Right lobe of liver (tissue), 6 donors: ENCODE measurements around the gene FOXA2. TPM values are rescaled to one million over a fixed set of nuclear protein-coding genes. Genes with fewer than 3 reads are reported as not detected.
A peak's percentile ranks its signal among the peaks of the same experiment; 100 is the strongest.

Experiments
- ATAC-seq, 4 donors: fragments of 200-7000 bp; cut with Tn5 transposase; one replicate each; pipeline ENCODE4 v1.9.1; 2020; ENCODE audit warnings: mild to moderate bottlenecking in 4 of 4, moderate library complexity in 4 of 4
- DNase-seq, 3 donors: peaks; one replicate each; pipeline ENCODE4 v3.0.0-alpha.2; 2020
- H3K27ac ChIP-seq, 3 donors: fragments of 200-600 bp; one replicate each; pipeline ENCODE4 v1.8.0; 2022
- H3K27me3 ChIP-seq, 2 donors: fragments of 200-600 bp; one replicate each; pipeline ENCODE4 v1.8.0; 2022
- H3K36me3 ChIP-seq, 4 donors: fragments of 200-600 bp; sonication (generic) in 1 of 4; one replicate each; pipeline versions ENCODE4 v1.5.1 to v1.8.0; 2017 to 2022; ENCODE audit warnings: control low read depth in 1 of 4
- H3K4me1 ChIP-seq, 4 donors: fragments of 200-600 bp; sonication (generic) in 1 of 4; one replicate each; pipeline versions ENCODE4 v1.5.1 to v1.8.0; 2017 to 2022; ENCODE audit warnings: control low read depth in 1 of 4
- H3K4me3 ChIP-seq, 3 donors: fragments of 200-600 bp; one replicate each; pipeline ENCODE4 v1.8.0; 2022
- H3K9me3 ChIP-seq, 4 donors: fragments of 200-600 bp; sonication (generic) in 1 of 4; one replicate each; pipeline versions ENCODE4 v1.5.1 to v1.8.0; 2017 to 2022; ENCODE audit warnings: control low read depth in 1 of 4
- POLR2A ChIP-seq: fragments of 450-650 bp; IDR thresholded peaks from one replicate; pipeline ENCODE4 v1.6.1; 2017; ENCODE audit warnings: antibody characterized with exemption, mild to moderate bottlenecking
- WGBS: methylation state at CpG from one replicate; pipeline ENCODE4 v1.1.6; 2018; ENCODE audit warnings: low coverage, low lambda C conversion rate; ENCODE audit not compliant: insufficient coverage; ENCODE audit errors: missing lambda C conversion rate; 5-methylcytosine and 5-hydroxymethylcytosine counted together
- intact Hi-C, 2 donors: fragments of 100-400 bp; cut with DNase I; formaldehyde crosslinking; loops; one replicate each; pipeline versions ENCODE4 v1.11.2 to v1.14.1; 2022
- total RNA-seq, 6 experiments: library from RNA; depleted of rRNA in 2 of 6; stranded (reverse); fragments of >200 nt in 2 of 6; fragmentation: NEBNext Ultra II Directional in 3 of 6; extraction: Animal tissue kit (Norgen Biotek cat#: 25700) in 3 of 6; gene quantifications; one replicate each; pipeline versions ENCODE4 v1.1.0 to v1.2.4, GENCODE V29; 2016 to 2023
- TF ChIP-seq, protein P1 (sequence below), 4 donors: fragments of 200-600 bp in 3 of 4; fragments of 450-650 bp in 1 of 4; IDR thresholded peaks; one replicate each; pipeline versions ENCODE4 v1.5.1 to v1.8.0; 2016 to 2022; ENCODE audit warnings: antibody characterized with exemption in 4 of 4, mild to moderate bottlenecking in 2 of 4
- donor health status: DM: no; HTN: yes; CAD: no.
- donor health status: DM: no; HTN: no; CAD: no.
- donor health status: DM: no; HTN: no; CAD: no.
- donor health status: DM: no; HTN: yes; CAD: no.
- donor health status: DM: no; HTN: yes; CAD: no.

The FOXA2 gene
- total RNA-seq, 6 experiments from 2014 or later: 11.8 to 28.7 (median 21.2) TPM

DNA sequence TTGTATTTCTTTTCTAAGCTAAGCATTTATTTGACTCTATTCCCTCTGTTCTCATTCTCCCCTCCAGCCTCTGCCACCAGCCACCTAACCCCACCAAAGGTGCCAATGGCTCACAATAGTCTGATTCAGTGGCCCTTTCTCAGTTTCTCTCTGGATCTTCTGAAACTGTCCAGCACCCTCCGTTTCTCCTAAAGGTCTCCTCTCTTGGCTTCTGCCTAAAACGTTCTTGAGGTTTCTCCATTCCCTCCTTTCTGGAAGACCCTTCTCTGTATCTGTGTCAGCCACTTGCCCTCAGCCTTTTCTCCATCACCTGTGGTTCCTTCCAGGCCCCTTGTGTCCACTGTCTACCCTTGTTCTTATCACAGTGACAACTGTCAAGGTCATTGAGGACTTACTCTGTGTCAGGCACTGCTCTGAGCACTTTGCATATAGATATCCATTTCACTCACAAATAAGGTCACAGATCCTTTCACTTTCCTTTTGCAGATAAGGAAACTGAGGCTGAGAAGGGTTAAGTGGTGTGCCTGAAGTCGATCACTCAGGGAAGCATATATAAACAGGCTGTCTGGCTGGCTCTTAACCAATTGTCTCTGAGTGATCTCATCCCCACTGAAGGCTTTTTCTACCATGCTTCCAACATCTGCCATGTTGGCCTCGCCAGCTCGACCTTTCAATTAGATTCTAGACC, 48.1 kb downstream of the FOXA2 start:
- H3K4me1 ChIP-seq: no peaks in the 10 kb centered on the region
- DNase-seq: no peak
- 82% methylated on average over 5 of the region's 5 CpGs for WGBS
- intact Hi-C loops: no loop called here
- no peak overlapping the region for H3K27ac ChIP-seq
- no peak for ATAC-seq
- TF ChIP-seq POLR2A: no peak
- TF ChIP-seq, protein P1, sequence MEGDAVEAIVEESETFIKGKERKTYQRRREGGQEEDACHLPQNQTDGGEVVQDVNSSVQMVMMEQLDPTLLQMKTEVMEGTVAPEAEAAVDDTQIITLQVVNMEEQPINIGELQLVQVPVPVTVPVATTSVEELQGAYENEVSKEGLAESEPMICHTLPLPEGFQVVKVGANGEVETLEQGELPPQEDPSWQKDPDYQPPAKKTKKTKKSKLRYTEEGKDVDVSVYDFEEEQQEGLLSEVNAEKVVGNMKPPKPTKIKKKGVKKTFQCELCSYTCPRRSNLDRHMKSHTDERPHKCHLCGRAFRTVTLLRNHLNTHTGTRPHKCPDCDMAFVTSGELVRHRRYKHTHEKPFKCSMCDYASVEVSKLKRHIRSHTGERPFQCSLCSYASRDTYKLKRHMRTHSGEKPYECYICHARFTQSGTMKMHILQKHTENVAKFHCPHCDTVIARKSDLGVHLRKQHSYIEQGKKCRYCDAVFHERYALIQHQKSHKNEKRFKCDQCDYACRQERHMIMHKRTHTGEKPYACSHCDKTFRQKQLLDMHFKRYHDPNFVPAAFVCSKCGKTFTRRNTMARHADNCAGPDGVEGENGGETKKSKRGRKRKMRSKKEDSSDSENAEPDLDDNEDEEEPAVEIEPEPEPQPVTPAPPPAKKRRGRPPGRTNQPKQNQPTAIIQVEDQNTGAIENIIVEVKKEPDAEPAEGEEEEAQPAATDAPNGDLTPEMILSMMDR (IDR thresholded peaks at IDR 0.05): no peak
- H3K27me3 ChIP-seq: no peaks in the 10 kb centered on the region
- no peak overlapping the region for H3K4me3 ChIP-seq
- H3K9me3 ChIP-seq: no peaks in the 10 kb centered on the region
- no peaks in the 10 kb centered on the region for H3K36me3 ChIP-seq

DNA sequence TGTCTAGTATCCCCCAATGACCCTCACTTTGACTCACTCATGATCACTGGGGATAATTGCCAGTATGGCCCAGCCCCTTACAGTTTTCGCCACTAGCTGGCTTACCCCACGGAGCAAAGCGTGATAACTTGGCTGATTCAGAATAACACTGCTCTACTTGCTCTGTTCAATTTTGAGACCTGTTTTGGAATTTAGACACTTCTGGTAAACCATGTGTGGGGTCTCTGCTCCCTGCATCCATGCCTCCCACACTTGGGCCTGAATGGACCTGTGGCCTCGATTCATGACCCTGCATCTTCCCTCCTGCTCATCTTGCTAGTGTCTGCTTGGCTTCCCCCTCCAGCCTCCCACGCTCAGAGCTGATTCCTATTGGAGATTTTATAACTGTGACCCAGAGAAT, 48.9 kb downstream of the FOXA2 start:
- no peaks in the 10 kb centered on the region for H3K36me3 ChIP-seq
- DNase-seq (no peak), ATAC-seq (no peak)
- no peak for TF ChIP-seq POLR2A
- TF ChIP-seq, protein P1 (IDR thresholded peaks at IDR 0.05): no peak
- H3K4me3 ChIP-seq: no peak overlapping the region
- intact Hi-C loops: no loop called here
- H3K27ac ChIP-seq: no peak overlapping the region
- H3K27me3 ChIP-seq: no peaks in the 10 kb centered on the region
- no peaks in the 10 kb centered on the region for H3K9me3 ChIP-seq
- no peaks in the 10 kb centered on the region for H3K4me1 ChIP-seq
- 81% methylated on average over 3 of the region's 5 CpGs for WGBS

DNA sequence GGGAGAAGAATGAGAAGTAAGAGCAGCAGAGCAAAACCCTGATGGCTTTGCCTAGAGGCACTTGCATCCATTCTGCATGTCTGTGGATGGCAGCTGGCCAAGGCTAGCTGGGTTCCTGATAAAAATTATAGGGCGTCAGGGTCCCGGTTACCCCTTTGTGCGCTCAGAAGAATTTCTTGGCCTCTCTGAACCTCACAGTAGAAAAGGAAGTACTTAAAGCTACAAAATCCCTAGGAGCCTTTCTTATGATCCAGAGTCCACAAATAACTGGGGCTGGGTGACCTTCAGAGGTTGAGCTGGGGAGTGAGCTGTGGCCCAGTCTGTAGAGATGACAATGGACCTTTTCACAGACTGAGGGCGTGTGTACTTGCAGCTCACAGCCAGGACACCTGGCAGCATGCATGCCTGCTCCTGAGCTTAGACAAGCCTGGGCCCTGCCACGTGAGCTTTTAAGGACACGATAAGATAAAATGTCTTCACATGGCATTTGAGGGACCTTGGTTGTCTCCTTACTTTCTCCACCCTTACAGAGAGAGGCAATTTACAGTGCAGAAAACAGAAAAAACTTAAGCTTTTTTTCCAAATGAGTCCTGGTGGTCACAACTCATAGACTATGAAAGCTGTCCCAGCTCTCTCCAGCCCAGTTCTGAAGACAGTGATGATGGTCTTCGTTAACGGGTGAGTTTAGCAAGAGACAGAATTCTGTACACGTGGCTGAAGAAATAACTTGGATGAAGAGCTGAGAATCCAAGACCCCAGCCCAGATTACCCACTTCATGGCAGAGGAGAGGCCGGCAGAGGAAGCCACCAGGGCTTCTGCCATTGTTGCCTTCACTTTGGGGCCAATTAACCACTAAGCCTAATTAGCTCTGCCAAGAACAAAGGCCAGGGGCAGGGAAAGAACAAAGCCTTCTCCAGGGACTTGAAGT, 50.3 kb downstream of the FOXA2 start:
- no peak for TF ChIP-seq POLR2A
- TF ChIP-seq, protein P1 (IDR thresholded peaks at IDR 0.05): no peak
- ATAC-seq: peak in 1 of 4 donors; percentile 17
- DNase-seq: no peak
- no peaks in the 10 kb centered on the region for H3K9me3 ChIP-seq
- WGBS: 91% methylated on average over 7 of the region's 10 CpGs
- H3K4me1 ChIP-seq: peaks cover 0 to under 1% (median 0%) of the 10 kb centered on the region in 4 donors
- H3K36me3 ChIP-seq: no peaks in the 10 kb centered on the region
- no peak overlapping the region for H3K27ac ChIP-seq
- intact Hi-C loops: no loop called here
- H3K4me3 ChIP-seq: no peak overlapping the region
- H3K27me3 ChIP-seq: no peaks in the 10 kb centered on the region

DNA sequence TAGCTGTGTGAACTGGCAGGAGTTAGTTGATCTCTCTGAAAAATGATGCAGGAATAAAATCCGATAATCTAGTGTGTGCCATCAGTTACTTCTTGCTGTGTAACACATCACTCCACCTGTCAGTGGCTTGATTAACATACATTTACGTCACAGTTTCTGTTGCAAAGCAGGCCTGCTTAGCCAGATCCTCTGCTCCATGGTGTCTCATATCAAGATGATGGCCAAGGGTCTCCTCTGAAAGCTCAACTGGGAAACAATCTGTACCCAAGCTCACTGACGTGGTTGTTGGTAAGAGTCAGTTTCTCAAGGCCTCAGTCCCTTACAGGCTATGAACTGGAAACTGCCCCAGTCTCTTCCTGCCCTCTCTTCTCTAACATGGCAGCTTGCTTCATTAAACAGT, 51.8 kb downstream of the FOXA2 start:
- ATAC-seq (no peak), DNase-seq (no peak)
- intact Hi-C loops: no loop called here
- no peaks in the 10 kb centered on the region for H3K36me3 ChIP-seq
- H3K9me3 ChIP-seq: no peaks in the 10 kb centered on the region
- no peak overlapping the region for H3K27ac ChIP-seq
- peaks cover 0 to 10% (median 0%) of the 10 kb centered on the region in 4 donors for H3K4me1 ChIP-seq
- WGBS: 68% methylated on average over 3 of the region's 3 CpGs
- TF ChIP-seq, protein P1 (IDR thresholded peaks at IDR 0.05): no peak
- no peak for TF ChIP-seq POLR2A
- H3K4me3 ChIP-seq: no peak overlapping the region
- H3K27me3 ChIP-seq: no peaks in the 10 kb centered on the region
